HG03097 (cell line): Measurements from ENCODE around the gene CRABP1.

ENCODE experiments used
- ATAC-seq: cut with Tn5 transposase; IDR thresholded peaks from one replicate; pipeline ENCODE4 v1.9.1; 2021; ENCODE audit not compliant: unreplicated experiment, low FRiP score

The CRABP1 gene

GRCh38 chr15:78316283-78317083 lies 23.7 kb upstream of the CRABP1 start:
- ATAC-seq: no peak

- ATAC-seq: no peak
Measured at GRCh38 chr15:78317145-78317836, 22.9 kb upstream of the CRABP1 start.

- ATAC-seq: no peak
Measured at GRCh38 chr15:78319588-78319987, 20.6 kb upstream of the CRABP1 start.

- ATAC-seq: no peak
Measured at GRCh38 chr15:78320183-78320582, 20.0 kb upstream of the CRABP1 start.

GRCh38 chr15:78321041-78321570 lies 19.0 kb upstream of the CRABP1 start:
- no peak for ATAC-seq

GRCh38 chr15:78321786-78322185 lies 18.4 kb upstream of the CRABP1 start:
- ATAC-seq: no peak

- ATAC-seq: no peak
Measured at GRCh38 chr15:78322243-78322642, 17.9 kb upstream of the CRABP1 start.

GRCh38 chr15:78322724-78323521 lies 17.2 kb upstream of the CRABP1 start:
- no peak for ATAC-seq

- ATAC-seq: no peak
Measured at GRCh38 chr15:78323693-78324092, 16.5 kb upstream of the CRABP1 start.

GRCh38 chr15:78324144-78324543 lies 16.0 kb upstream of the CRABP1 start:
- no peak for ATAC-seq

GRCh38 chr15:78325092-78325843 lies 14.9 kb upstream of the CRABP1 start:
- no peak for ATAC-seq

GRCh38 chr15:78327466-78327865 lies 12.7 kb upstream of the CRABP1 start:
- no peak for ATAC-seq

GRCh38 chr15:78329625-78330024 lies 10.5 kb upstream of the CRABP1 start:
- no peak for ATAC-seq

GRCh38 chr15:78334845-78335244 lies 5.3 kb upstream of the CRABP1 start:
- ATAC-seq: no peak

GRCh38 chr15:78335985-78336384 lies 4.2 kb upstream of the CRABP1 start:
- ATAC-seq: no peak

- ATAC-seq: no peak
Measured at GRCh38 chr15:78338781-78339180, 1.4 kb upstream of the CRABP1 start.

GRCh38 chr15:78339559-78339958 lies 594 bp upstream of the CRABP1 start:
- no peak for ATAC-seq

GRCh38 chr15:78341057-78341987 lies 1.2 kb downstream of the CRABP1 start:
- ATAC-seq: no peak

GRCh38 chr15:78342021-78342420 lies 1.9 kb downstream of the CRABP1 start:
- ATAC-seq: no peak
